GM21390 (cell line): ENCODE measurements around the gene PTN.

Source experiments
- ATAC-seq: cut with Tn5 transposase; IDR thresholded peaks from one replicate; pipeline ENCODE4 v1.9.1; 2021; ENCODE audit not compliant: unreplicated experiment

PTN gene, protein sequence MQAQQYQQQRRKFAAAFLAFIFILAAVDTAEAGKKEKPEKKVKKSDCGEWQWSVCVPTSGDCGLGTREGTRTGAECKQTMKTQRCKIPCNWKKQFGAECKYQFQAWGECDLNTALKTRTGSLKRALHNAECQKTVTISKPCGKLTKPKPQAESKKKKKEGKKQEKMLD

GRCh38 chr7:137343281-137343841 lies at the start of gene PTN:
PTN (minus strand) TSS chr7:137343733; CDS start chr7:137254973, 88,760 bp downstream.
- ATAC-seq: no peak

DNA sequence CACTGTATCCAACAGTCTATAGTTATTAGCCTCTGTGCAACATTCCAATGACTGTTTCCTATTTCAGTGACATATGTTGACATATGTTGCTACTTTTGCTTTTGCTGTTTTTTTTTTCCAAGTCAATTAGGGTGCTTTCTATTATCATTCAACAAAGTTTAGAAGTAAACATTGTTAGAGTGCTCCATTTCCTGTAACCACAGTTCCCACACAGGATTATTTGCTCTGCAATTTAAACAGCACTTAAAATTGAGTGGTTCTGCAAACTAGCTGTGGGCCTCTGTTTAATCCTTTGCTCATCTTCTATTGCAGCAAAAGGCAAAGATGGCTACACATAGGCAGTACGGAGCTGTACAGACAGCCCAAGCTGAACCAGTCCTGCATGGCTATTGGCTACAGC lies 46.5 kb upstream of the PTN start:
- ATAC-seq: no peak

DNA sequence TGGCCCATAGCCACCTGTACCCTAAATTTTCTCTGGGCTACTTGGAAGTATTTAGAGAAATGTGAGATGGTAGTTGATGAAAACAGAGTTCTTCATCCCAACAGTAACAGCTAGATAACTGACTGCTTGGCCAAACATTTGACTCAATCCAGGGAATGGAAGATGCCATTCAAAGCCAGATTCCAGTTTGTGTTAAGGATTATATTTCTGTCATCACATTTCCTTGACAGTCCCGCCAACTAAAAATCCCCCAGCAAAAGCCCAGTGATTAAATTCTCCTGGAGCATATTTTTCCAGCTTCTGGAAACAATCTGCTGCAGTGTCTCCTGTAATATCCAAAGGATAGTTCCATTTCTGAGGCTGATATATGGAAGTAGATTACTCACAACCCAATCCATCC lies 45.4 kb upstream of the PTN start:
- ATAC-seq: no peak

DNA sequence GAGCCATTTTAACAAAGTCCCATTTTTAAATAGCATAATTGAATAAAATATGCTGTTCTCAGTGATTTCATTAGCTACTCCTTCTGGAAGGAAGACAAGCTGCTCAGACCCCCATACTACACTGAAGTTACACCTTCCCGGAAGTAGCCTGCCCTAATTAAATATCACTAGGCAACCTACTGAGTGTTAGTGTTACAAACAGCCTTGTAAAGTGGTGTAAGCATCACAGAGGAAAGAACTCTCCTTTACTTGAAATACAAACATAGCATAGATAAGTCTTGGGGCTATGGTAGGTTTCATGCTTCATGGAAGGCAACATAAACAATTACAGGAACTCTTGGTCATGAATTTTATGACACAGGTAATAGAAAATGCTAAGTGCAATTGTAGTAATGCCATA lies 43.4 kb upstream of the PTN start:
- no peak for ATAC-seq

- no peak for ATAC-seq
These were observed 37.5 kb upstream of the PTN start for GRCh38 chr7:137381045-137381444.

- ATAC-seq: no peak
These were observed 30.0 kb upstream of the PTN start for GRCh38 chr7:137373507-137373906.

- ATAC-seq: no peak
These were observed 28.1 kb upstream of the PTN start for GRCh38 chr7:137371616-137372015.

- ATAC-seq: no peak
These were observed 23.5 kb upstream of the PTN start for GRCh38 chr7:137366995-137367394.

- ATAC-seq: no peak
These were observed 20.1 kb upstream of the PTN start for GRCh38 chr7:137363683-137364082.

- no peak for ATAC-seq
These were observed 16.6 kb upstream of the PTN start for GRCh38 chr7:137360087-137360679.

GRCh38 chr7:137354961-137355360 lies 11.4 kb upstream of the PTN start:
- ATAC-seq: no peak

- ATAC-seq: no peak
These were observed 10.9 kb upstream of the PTN start for GRCh38 chr7:137354396-137354795.

GRCh38 chr7:137351941-137352340 lies 8.4 kb upstream of the PTN start:
- ATAC-seq: no peak

GRCh38 chr7:137345799-137346449 lies 2.4 kb upstream of the PTN start:
- no peak for ATAC-seq

DNA sequence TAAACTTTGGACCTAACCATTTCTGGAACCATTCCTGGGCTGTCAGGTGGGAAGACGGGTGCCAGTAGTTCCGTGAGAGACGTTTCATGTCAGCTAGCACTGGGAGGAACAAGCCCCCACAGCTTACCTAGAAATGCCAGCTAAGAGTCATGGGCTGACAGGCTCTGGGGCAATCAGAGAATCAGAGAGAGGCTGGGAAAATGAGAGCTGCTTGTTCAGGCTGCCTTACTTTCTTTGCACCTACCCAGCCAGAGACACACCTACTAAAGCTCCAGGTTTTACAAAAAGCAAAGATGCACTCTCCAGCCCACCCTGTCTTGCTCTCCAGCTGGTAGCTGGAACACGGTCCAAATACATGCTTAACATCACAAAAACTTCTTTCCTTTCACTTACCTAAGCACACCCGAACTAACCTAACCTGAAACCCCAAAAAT lies 688 bp downstream of the PTN start:
- ATAC-seq: no peak

DNA sequence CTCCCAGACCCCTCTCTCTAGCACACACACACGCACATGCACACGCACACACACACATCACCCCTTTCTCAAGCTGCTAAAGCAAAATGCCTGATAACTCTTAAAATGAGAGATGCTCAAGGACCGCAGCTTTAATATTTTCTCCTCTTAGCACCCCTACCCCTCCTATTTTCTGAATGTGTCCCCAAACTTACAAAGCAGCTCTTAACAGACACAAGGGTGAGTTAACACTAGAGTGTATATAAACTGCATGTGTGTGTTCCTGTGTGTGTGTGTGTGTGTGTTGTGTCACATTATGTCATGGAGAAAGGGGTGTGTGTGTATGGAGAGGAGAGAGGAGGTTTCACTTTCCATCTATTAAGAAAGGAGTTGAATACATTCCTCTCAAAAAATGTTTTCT lies 1.3 kb downstream of the PTN start:
- ATAC-seq: no peak

DNA sequence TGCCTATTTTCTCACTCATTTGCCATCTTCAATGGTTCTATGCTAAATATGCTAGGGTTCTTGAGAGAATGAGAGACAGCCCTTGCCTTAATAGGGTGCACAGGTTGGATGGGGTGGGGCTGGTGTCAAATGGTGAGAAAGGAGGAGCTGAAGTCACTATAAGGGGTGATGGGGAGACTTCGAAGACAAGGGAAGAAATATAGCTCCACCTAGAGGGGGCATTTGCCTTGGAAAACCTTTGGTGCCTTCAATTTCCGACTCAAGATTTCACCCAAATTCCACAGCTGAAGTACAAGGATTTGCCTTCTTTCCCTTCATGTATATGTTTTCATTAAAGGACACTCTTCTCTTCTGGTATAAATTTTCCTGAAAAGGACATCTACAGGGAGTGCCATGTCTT lies 5.6 kb downstream of the PTN start:
- no peak for ATAC-seq

GRCh38 chr7:137335814-137336213 lies 7.7 kb downstream of the PTN start:
- ATAC-seq: no peak

DNA sequence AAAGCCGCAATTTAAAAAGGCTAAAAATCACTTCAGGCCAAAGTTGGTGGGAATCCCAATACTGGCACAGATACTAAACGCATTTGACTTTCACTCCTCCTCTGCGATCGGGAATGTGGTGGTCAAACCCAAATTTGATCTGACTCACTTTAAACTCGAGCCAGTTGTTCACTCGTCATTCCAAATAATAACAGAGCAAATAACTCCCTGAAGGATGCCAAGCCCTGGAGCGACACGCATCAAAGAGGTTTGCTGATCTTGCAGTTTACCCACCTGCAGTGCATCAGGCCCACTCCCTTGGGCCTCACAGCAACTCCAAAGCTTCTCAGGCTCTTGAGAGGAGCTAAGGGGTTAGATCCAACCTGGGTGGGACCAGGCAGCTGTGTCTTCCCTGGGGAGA lies 12.2 kb downstream of the PTN start:
- ATAC-seq: no peak

- ATAC-seq: no peak
These were observed 14.1 kb downstream of the PTN start for GRCh38 chr7:137329411-137329810.

DNA sequence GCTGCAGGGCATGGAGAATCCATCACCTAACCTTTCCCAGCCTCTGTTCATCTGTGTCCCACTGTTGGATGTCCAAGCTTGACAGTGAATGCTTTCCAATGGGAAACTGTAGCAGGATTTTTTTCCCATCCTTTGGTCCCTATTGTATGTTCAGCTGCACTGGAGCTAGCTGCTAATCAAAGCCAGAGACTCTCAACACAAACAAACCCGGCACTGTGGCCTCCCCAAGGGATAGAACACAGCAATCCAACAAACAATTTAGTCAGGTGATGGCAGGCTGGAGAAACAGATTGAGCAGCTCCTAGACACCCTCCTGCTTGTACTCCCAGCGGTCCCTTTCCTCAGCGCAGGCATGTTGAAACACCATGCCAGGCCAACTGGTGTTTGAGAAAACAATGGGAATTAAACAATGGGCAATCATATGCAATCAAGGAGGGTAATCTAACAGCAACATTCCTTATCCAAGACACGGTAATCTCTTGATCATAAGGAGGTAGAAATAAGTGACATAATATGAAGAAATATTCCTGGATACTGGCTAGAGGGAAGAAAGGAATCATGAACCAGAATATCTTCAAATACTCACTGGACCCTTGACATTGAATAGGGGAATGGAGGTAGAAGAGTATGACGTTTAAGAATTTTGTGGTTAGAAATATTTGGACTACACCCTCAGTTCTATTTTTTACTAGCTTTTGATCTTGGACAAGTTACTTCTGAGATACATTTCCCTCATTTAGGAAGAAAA lies 15.0 kb downstream of the PTN start:
- ATAC-seq: no peak

- no peak for ATAC-seq
These were observed 17.6 kb downstream of the PTN start for GRCh38 chr7:137325927-137326326.
